Measurements from ENCODE around the gene PNPLA6.

PNPLA6 gene

GRCh38 chr19:7494416-7495098, 41.0 kb upstream of the PNPLA6 start:
- TF ChIP-seq, protein P1, sequence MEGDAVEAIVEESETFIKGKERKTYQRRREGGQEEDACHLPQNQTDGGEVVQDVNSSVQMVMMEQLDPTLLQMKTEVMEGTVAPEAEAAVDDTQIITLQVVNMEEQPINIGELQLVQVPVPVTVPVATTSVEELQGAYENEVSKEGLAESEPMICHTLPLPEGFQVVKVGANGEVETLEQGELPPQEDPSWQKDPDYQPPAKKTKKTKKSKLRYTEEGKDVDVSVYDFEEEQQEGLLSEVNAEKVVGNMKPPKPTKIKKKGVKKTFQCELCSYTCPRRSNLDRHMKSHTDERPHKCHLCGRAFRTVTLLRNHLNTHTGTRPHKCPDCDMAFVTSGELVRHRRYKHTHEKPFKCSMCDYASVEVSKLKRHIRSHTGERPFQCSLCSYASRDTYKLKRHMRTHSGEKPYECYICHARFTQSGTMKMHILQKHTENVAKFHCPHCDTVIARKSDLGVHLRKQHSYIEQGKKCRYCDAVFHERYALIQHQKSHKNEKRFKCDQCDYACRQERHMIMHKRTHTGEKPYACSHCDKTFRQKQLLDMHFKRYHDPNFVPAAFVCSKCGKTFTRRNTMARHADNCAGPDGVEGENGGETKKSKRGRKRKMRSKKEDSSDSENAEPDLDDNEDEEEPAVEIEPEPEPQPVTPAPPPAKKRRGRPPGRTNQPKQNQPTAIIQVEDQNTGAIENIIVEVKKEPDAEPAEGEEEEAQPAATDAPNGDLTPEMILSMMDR (IDR thresholded peaks at IDR 0.05; ENCODE audit: borderline replicate concordance, control extremely low read depth, extremely low read depth, insufficient read depth, missing control alignments): no peak
- DNase-seq (ENCODE audit: low spot score): no peak

GRCh38 chr19:7497292-7497691, 38.2 kb upstream of the PNPLA6 start:
- DNase-seq (ENCODE audit: low spot score): no peak
- in situ Hi-C loops (cut with MboI; ENCODE audit: low sequenced_read_pairs, unreplicated experiment): no loop called here
- TF ChIP-seq, protein P1 (IDR thresholded peaks at IDR 0.05; ENCODE audit: borderline replicate concordance, control extremely low read depth, extremely low read depth, insufficient read depth, missing control alignments): no peak

More at GRCh38 chr19:7494416-7495098, 41.0 kb upstream of the PNPLA6 start:
- in situ Hi-C loops (cut with MboI; ENCODE audit: low sequenced_read_pairs, unreplicated experiment): no loop called here

GRCh38 chr19:7500811-7501450, 34.6 kb upstream of the PNPLA6 start:
- peak; percentile 75 for DNase-seq (ENCODE audit: low spot score)
- in situ Hi-C loops (cut with MboI; ENCODE audit: low sequenced_read_pairs, unreplicated experiment): no loop called here
- TF ChIP-seq, protein P1 (IDR thresholded peaks at IDR 0.05; ENCODE audit: borderline replicate concordance, control extremely low read depth, extremely low read depth, insufficient read depth, missing control alignments): no peak

GRCh38 chr19:7502552-7502951, 33.0 kb upstream of the PNPLA6 start:
- TF ChIP-seq, protein P1 (IDR thresholded peaks at IDR 0.05; ENCODE audit: borderline replicate concordance, control extremely low read depth, extremely low read depth, insufficient read depth, missing control alignments): no peak
- no peak for DNase-seq (ENCODE audit: low spot score)
- in situ Hi-C loops (cut with MboI; ENCODE audit: low sequenced_read_pairs, unreplicated experiment): no loop called here

GRCh38 chr19:7504684-7505083, 30.8 kb upstream of the PNPLA6 start:
- in situ Hi-C loops (cut with MboI; ENCODE audit: low sequenced_read_pairs, unreplicated experiment): no loop called here
- no peak for DNase-seq (ENCODE audit: low spot score)
- TF ChIP-seq, protein P1 (IDR thresholded peaks at IDR 0.05; ENCODE audit: borderline replicate concordance, control extremely low read depth, extremely low read depth, insufficient read depth, missing control alignments): no peak

DNA sequence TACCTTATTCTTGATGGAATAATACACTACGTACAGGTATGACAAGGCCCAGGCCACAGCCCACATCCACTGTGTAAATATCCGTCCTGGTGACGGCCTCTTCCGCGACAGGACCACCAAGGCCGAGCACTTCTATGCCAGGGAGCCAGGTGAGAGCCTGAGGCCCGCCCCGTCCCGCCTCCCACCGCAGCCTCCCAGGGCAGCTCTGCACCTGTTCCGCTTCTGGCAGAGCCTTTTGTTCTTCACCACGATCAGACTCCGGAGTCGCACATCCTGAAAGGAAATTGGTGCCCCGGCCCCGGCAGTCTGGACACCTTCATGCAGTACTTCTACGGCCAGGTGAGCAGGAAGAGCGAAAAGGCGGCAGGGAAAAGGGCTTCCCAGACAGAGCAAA, 30.2 kb upstream of the PNPLA6 start:
- no peak for DNase-seq (ENCODE audit: low spot score)
- in situ Hi-C loops (cut with MboI; ENCODE audit: low sequenced_read_pairs, unreplicated experiment): no loop called here
- TF ChIP-seq, protein P1 (IDR thresholded peaks at IDR 0.05; ENCODE audit: borderline replicate concordance, control extremely low read depth, extremely low read depth, insufficient read depth, missing control alignments): no peak
